Large intestine (tissue), 3 donors: Measurements from ENCODE around the gene GLA. TPM values are rescaled to one million over a fixed set of nuclear protein-coding genes. Genes with fewer than 3 reads are reported as not detected.

Source experiments
- DNase-seq, 2 donors: peaks; one replicate each; pipeline versions ENCODE4 v3.0.0 to v3.0.0-alpha.2; 2013
- H3K27ac ChIP-seq: one replicate; pipeline ENCODE4 v1.5.1; 2013; ENCODE audit warnings: low read length
- H3K27me3 ChIP-seq: 2 replicates; pipeline ENCODE4 v1.6.1; 2013; ENCODE audit warnings: low read length; ENCODE audit not compliant: control insufficient read depth, insufficient read depth
- H3K36me3 ChIP-seq: 2 replicates; pipeline ENCODE4 v1.6.1; 2013; ENCODE audit warnings: low read length; ENCODE audit not compliant: control insufficient read depth, insufficient read depth
- H3K4me1 ChIP-seq: one replicate; pipeline ENCODE4 v1.6.1; 2013; ENCODE audit warnings: low read length; ENCODE audit not compliant: control insufficient read depth, insufficient read depth
- H3K4me3 ChIP-seq: one replicate; pipeline ENCODE4 v1.5.1; 2013; ENCODE audit warnings: low read length
- H3K9me3 ChIP-seq: one replicate; pipeline ENCODE4 v1.6.1; 2013; ENCODE audit warnings: mild to moderate bottlenecking, low read depth, low read length, moderate library complexity; ENCODE audit not compliant: control insufficient read depth
- WGBS: methylation state at CpG from one replicate; pipeline ENCODE4 v1.1.5; 2013; ENCODE audit warnings: low lambda C conversion rate; ENCODE audit not compliant: insufficient coverage; 5-methylcytosine and 5-hydroxymethylcytosine counted together
- polyA plus RNA-seq: library from polyadenylated mRNA; unstranded; fragments of 120-200 nt; gene quantifications from one replicate; pipeline ENCODE4 v1.2.1, GENCODE V29; 2013

GLA gene
- polyA plus RNA-seq, 1 donor: 123 TPM

DNA sequence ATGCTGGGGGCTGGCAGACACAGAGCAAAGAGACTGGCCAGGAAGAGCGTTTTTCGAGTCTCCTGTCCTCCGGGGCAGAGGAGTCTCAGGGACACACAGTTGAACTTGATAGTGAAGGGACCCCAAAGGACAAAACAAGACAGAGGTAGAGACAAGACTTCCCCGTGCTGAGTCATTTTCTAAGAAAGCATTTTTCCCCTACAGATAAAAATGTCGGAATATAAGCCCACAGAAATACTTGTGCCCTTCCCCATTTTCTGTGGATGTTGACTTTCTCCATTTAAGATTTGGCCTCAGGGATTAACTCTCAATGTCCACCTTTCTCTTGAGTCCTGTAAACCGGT is 21.2 kb downstream of the GLA start:
- H3K36me3 ChIP-seq: no peaks in the 10 kb centered on the region
- no peak overlapping the region for H3K27ac ChIP-seq
- no peaks in the 10 kb centered on the region for H3K27me3 ChIP-seq
- no peak for DNase-seq
- WGBS: no CpG with 5 or more reads among the region's 6 CpGs
- no peak overlapping the region for H3K4me3 ChIP-seq
- no peaks in the 10 kb centered on the region for H3K4me1 ChIP-seq
- no peaks in the 10 kb centered on the region for H3K9me3 ChIP-seq

DNA sequence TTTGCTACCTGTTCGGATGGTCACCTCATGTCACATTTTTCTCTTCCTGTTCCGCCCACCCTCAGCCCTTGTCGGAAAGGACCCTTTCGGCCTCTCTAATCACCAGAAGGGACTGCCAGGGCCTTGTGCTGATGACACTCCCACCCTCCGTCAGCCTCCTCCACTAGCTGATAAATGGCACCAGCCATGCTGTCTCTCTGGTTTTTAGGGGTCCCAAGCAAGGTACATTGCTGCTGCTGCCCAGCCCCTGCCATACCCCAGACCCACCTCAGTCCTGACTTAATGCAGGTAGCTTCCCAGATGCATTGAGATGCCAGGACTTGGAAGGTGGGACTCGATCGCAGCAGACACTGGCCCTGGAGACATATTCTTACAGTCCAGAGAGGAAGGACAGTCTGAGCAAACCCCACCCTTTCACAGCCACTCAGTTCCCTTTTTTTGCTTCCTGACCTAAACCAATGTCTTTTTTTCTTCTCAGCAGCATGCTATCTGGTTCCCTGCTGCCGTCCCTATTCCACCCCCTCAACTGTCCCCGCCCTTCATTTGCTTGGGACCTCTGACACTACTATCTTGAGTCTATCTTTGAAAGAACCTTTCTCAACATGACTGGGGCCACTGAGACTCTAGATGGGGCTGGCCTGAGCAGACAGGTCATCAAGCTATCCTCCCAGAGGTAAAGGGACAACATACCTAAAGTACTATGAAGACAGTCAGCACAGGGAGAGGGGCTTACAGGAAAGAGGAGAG is 21.8 kb downstream of the GLA start, which contains the start of gene BTK:
Gene BTK, minus strand, starts transcription at position 397 of the 747 bp plus-strand sequence. CDS start 10,907 bp downstream, outside the sequence.
- H3K27ac ChIP-seq: no peak within 1 kb of the TSS
- DNase-seq: no peak

DNA sequence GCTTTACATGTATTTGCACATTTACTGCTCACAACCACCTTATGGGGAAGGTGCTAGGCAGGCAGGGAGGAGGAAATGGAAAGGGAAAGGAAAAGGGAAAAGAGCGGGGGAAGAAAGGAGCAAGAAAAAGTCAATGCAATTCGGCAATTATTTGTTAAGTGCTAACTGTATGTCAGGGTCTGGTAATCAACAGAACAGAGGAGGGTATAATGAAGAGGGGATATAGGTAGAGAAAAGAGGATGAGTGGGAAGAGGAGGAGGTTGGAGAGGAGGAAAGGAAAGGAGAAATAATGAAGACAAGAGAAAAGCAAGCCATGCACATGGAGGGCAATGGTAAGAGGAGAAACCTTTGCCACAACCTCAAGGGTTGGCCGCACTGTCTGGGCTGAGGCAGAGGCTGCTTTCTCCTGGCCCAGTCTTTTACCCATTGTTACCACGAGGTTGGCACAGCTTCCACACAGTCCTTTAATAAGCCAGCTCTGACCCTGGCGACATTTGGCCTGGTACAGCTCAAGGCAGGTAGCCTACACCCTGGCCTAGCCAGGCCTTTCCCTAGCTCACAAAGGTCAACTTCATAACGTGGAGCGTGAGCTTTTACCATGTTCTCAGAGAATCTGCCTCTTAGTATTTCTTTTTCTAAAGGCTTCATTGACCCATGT is 22.6 kb downstream of the GLA start:
- no peak overlapping the region for H3K27ac ChIP-seq
- no peaks in the 10 kb centered on the region for H3K4me1 ChIP-seq
- no peaks in the 10 kb centered on the region for H3K9me3 ChIP-seq
- no CpG with 5 or more reads among the region's 7 CpGs for WGBS
- H3K4me3 ChIP-seq: no peak overlapping the region
- no peak for DNase-seq
- no peaks in the 10 kb centered on the region for H3K36me3 ChIP-seq
- H3K27me3 ChIP-seq: no peaks in the 10 kb centered on the region

More for the DNA sequence above, 21.8 kb downstream of the GLA start, which contains the start of gene BTK:
- Histone ChIP-seq H3K9me3 (no peaks in the 10 kb centered on the region), H3K27me3 (no peaks in the 10 kb centered on the region), H3K4me3 (no peak within 1 kb of the TSS), H3K36me3 (no peaks in the 10 kb centered on the region), H3K4me1 (no peaks in the 10 kb centered on the region)
- WGBS: no CpG with 5 or more reads among the region's 9 CpGs

DNA sequence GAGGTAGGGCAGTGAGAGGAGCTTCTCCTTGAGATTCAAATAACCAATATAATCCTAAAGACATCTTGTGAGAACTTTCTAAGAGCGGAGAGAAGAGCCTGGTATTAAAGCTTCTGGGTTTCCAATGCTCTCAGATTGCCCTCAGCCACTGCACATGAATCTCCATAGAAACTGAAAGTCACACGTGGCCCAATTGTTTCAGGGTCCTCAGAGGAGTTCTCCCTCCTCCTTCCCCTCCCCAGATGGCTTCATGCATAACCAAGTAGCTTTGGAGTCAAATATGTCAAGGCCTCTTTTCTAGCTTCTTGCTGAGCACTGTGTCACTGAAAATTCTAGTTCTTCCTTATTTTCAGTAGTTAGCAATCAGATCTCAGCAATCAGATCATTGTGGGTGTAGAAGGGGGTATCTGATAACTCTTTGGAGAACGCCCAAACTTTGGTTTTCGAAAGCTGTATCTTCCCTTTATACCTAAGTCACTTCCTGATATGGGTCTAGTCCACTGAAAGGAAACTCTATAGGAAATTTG is 24.0 kb downstream of the GLA start:
- Histone ChIP-seq H3K27me3 (no peaks in the 10 kb centered on the region), H3K27ac (no peak overlapping the region), H3K9me3 (no peaks in the 10 kb centered on the region), H3K36me3 (no peaks in the 10 kb centered on the region), H3K4me1 (no peaks in the 10 kb centered on the region), H3K4me3 (no peak overlapping the region)
- WGBS: no CpG with 5 or more reads among the region's 4 CpGs
- no peak for DNase-seq

DNA sequence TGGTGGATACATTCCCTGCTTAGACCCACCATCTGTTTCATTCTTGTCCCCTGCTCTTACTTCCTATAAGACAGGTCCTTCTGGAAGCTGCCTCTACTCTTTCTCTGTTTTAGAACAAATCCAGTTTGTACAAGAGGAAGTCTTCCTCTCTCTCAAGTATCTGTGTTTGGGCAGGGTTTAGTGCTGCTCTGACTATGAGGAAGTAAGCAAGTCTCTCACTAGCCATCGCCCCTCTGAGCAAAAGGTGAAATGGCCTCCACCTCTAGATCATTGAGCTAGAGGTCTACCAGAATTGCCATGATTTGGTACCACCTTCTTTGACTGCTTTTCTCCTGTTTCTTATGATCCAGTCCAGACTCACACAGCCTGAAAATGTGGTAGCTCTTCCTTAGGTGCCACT is 30.2 kb downstream of the GLA start:
- Histone ChIP-seq H3K36me3 (no peaks in the 10 kb centered on the region), H3K27ac (no peak overlapping the region), H3K9me3 (no peaks in the 10 kb centered on the region), H3K4me3 (no peak overlapping the region), H3K4me1 (no peaks in the 10 kb centered on the region), H3K27me3 (no peaks in the 10 kb centered on the region)
- no peak for DNase-seq
- no CpG with 5 or more reads among the region's 1 CpG for WGBS

- Histone ChIP-seq H3K27me3 (no peaks in the 10 kb centered on the region), H3K4me3 (no peak overlapping the region), H3K27ac (no peak overlapping the region), H3K9me3 (no peaks in the 10 kb centered on the region), H3K36me3 (no peaks in the 10 kb centered on the region), H3K4me1 (no peaks in the 10 kb centered on the region)
- DNase-seq: no peak
- WGBS: no CpG with 5 or more reads among the region's 3 CpGs
Measured at GRCh38 chrX:101370888-101371504, 36.7 kb downstream of the GLA start.

- no peak for DNase-seq
- Histone ChIP-seq H3K4me1 (no peaks in the 10 kb centered on the region), H3K27me3 (no peaks in the 10 kb centered on the region), H3K4me3 (no peak overlapping the region), H3K9me3 (no peaks in the 10 kb centered on the region), H3K27ac (no peak overlapping the region), H3K36me3 (no peaks in the 10 kb centered on the region)
- 92% methylated on average over 3 of the region's 6 CpGs for WGBS
Measured at GRCh38 chrX:101369687-101370086, 38.0 kb downstream of the GLA start.

GRCh38 chrX:101368800-101369199 is 38.9 kb downstream of the GLA start:
- Histone ChIP-seq H3K27ac (no peak overlapping the region), H3K4me1 (no peaks in the 10 kb centered on the region), H3K36me3 (no peaks in the 10 kb centered on the region), H3K27me3 (no peaks in the 10 kb centered on the region), H3K4me3 (no peak overlapping the region), H3K9me3 (no peaks in the 10 kb centered on the region)
- no peak for DNase-seq

GRCh38 chrX:101365301-101365795 is 42.4 kb downstream of the GLA start:
- H3K27ac ChIP-seq: no peak overlapping the region
- no peaks in the 10 kb centered on the region for H3K9me3 ChIP-seq
- no peak overlapping the region for H3K4me3 ChIP-seq
- no CpG with 5 or more reads among the region's 1 CpG for WGBS
- no peak for DNase-seq
- H3K27me3 ChIP-seq: no peaks in the 10 kb centered on the region
- no peaks in the 10 kb centered on the region for H3K36me3 ChIP-seq
- no peaks in the 10 kb centered on the region for H3K4me1 ChIP-seq

DNA sequence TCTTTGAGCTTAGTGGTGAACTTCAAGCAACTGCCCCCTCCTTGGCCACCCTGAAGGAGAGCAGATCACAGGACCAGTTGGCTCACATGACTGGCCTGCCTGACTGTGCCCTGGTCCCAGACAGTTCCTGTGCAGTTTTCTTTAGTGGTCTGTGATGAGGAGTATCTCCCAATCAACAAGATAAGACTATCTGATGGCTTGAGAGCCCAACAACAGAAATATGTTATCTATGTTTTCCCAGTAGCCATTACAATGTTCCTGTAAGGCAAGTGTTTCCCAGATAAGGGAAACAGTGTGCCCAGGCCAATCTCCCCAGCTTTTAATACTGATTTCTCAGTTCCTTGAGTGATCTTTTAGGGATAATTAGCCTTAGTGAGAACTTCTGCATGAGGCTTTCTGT is 45.0 kb downstream of the GLA start:
- Histone ChIP-seq H3K27me3 (no peaks in the 10 kb centered on the region), H3K4me1 (no peaks in the 10 kb centered on the region), H3K9me3 (no peaks in the 10 kb centered on the region), H3K36me3 (no peaks in the 10 kb centered on the region), H3K4me3 (no peak overlapping the region), H3K27ac (no peak overlapping the region)
- DNase-seq: no peak
